Activated naive CD8-positive, alpha-beta T cell treated with anti-CD3 and anti-CD28 coated beads, Interleukin-2, amount 10 ng/mL, durations not matched to agents 7 days and 5 days (primary cell): Measurements from ENCODE around the gene INSRR. TPM values are rescaled to one million over a fixed set of nuclear protein-coding genes. Genes with fewer than 3 reads are reported as not detected.

Experiments used
- ATAC-seq: fragments of 150-1000 bp; cut with Tn5 transposase; one replicate; pipeline ENCODE4 v1.10.0; 2021; ENCODE audit warnings: low read depth, moderate library complexity
- POLR2A ChIA-PET: fragments of 350-600 bp; sonication (Branson Sonifier 250); formaldehyde crosslinking; loops from one replicate; lab custom pipeline; 2021; ENCODE audit warnings: antibody characterized with exemption; lab: Charles Lee
- DNase-seq: peaks from one replicate; pipeline ENCODE4 v3.0.0; 2021
- H3K27ac Mint-ChIP-seq: one replicate; pipeline ENCODE4 v1.8.0; 2022; ENCODE audit warnings: mild to moderate bottlenecking, mixed read lengths
- H3K27me3 Mint-ChIP-seq: one replicate; pipeline ENCODE4 v1.8.0; 2022; ENCODE audit warnings: mild to moderate bottlenecking, moderate library complexity, mixed read lengths
- H3K36me3 Mint-ChIP-seq: one replicate; pipeline ENCODE4 v1.8.0; 2021; ENCODE audit warnings: mild to moderate bottlenecking, mixed read lengths
- H3K4me1 Mint-ChIP-seq: one replicate; pipeline ENCODE4 v1.8.0; 2021; ENCODE audit warnings: mixed read lengths
- H3K4me3 Mint-ChIP-seq: one replicate; pipeline ENCODE4 v1.8.0; 2022; ENCODE audit warnings: mild to moderate bottlenecking, moderate library complexity, mixed read lengths
- H3K9me3 Mint-ChIP-seq: one replicate; pipeline ENCODE4 v1.8.0; 2021; ENCODE audit warnings: mixed read lengths
- total RNA-seq, 2 experiments: library from RNA; stranded (reverse); gene quantifications; one replicate each; pipeline ENCODE4 v1.2.3, GENCODE V29; 2021

INSRR gene
- total RNA-seq, 2 experiments from 2014 or later: 0.47 to 0.48 TPM

DNA sequence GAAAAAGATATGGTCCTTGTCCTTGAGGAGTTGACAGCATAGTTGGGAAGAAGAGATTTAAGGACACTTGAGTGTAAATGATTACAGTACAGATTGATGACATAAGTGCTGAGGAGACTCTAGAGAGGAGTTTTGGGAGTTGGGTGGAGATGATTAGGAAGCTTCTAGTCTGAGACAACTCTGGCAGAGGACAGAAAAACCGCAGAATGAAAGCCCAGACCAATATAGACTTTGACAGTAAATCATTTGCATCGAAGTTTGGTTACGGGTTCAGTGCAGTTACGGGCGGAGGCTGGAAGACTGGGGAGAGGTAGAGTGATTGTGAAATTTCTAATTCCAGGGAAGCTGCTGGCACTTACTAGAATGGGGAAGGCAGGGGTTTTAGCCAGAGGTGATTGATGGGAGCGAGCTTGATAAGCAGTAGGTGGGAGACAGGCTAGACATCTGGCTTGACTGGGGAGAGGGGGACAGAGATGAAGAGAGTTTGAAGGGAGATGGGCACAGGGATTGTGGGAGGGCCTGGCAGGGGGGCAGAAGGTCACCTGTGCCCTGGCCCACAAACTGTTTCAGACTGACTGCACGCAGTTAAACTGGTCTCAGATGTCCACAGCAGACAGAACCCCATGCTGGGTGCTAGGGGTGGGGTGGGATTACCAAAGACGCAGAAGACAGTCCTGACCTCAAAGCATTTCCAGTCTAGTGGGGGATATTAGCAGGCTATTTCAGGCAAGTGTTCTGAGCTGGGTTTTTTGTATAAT is 62.4 kb downstream of the INSRR start:
- no peak for DNase-seq
- ATAC-seq: no peak
- POLR2A ChIA-PET: interaction anchor here (1.7 to 3.3 kb wide), 2 partner anchors 11 to 64 kb away, joined by 4 to 19 read pairs; partner anchors contain the start of gene NTRK1
- Mint-ChIP-seq H3K27ac (peak overlapping the region; percentile 13), H3K4me1 (peaks cover 7% of the 10 kb centered on the region), H3K36me3 (peaks cover 17% of the 10 kb centered on the region), H3K4me3 (no peak overlapping the region), H3K27me3 (no peaks in the 10 kb centered on the region), H3K9me3 (no peaks in the 10 kb centered on the region)

DNA sequence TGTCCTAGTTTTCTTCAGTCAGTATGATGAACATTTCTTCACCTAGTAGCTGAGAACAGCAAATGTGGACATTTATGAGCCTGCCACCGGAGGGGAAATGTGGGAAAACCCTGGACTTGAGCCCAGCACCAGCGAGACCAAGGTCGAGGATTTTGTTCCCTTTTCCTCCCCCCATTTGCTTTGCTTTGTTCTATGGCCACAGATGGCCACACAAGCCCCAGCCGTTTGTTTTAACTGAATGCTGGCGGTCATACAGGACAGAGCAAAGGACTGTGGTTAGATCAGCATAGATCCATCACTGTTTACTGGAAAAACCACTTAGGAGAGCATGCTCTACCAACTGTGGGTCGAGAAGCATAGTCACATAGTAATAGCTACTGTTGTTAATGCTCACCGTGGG is 63.1 kb downstream of the INSRR start:
- ATAC-seq (no peak), DNase-seq (no peak)
- POLR2A ChIA-PET: interaction anchor here (3.3 kb wide), 1 partner anchor 65 kb away, joined by 19 read pairs; the partner anchor contains the start of gene NTRK1
- Mint-ChIP-seq H3K4me1 (peaks cover 1% of the 10 kb centered on the region), H3K27me3 (no peaks in the 10 kb centered on the region), H3K36me3 (peaks cover 20% of the 10 kb centered on the region), H3K9me3 (no peaks in the 10 kb centered on the region), H3K4me3 (no peak overlapping the region), H3K27ac (no peak overlapping the region)

DNA sequence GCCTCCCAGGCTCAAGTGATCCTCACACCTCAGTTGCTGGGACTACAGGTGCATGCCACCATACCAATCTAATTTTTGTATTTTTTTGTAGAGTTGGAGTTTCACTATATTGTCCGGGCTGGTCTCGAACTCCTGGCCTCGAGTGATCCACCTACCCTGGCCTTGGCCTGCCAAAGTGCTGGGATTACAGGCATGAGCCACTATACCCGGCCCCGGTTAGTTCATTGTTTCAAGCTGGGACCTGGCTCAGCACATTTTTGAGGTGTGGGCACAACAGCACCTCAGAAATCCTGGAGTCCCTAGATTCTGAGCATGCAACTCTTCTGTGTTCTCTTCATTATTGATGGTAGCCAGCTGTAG is 63.6 kb downstream of the INSRR start:
- Mint-ChIP-seq H3K36me3 (peaks cover 20% of the 10 kb centered on the region), H3K27ac (no peak overlapping the region), H3K4me3 (no peak overlapping the region), H3K4me1 (peaks cover 1% of the 10 kb centered on the region), H3K9me3 (no peaks in the 10 kb centered on the region), H3K27me3 (no peaks in the 10 kb centered on the region)
- no peak for ATAC-seq
- POLR2A ChIA-PET: interaction anchor here (0.8 to 1.4 kb wide), 2 partner anchors 21 to 67 kb away, joined by 3 to 4 read pairs; partner anchors contain the start of genes ISG20L2, METTL25B and SH2D2A
- DNase-seq: no peak

DNA sequence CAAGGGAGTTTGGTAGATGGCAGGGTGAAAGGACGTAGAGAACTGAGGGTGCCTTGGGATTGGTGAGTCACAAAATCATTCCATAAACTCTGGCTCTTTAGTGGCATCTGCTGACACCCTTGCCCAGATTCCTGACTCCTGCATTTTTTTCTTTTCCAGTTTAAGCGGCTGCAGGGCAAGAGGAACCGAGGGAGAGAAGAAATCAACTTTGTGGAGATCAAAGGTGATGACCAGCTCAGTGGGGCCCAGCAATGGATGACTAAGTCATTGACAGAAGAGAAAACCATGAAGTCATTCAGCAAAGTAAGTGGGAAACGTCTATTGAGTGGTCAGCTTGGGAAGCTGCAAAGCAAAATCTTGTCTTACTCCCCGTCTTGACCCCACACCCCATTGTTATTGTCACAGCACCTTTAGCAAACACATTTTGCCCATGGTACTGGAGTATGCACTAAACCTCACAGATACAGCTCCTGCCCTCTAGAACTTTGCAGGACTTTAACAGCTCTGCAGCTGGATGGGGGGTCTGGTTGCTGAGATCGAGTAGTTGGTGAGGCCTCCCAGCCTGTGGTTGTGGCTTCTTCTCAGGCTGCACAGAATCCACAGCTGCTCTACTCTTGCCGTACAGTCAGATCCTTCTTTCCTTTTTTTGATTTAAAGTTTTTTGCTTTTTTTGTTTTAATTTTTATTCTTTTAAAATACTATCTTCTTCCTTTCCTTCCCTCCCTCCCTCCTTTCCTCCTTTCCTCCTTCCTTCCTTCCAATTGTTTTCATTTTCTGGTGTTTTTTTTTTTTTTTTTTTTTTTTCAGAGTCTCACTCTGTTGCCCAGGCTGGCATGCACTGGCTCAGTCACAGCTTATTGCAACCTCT is 64.2 kb downstream of the INSRR start:
- H3K4me1 Mint-ChIP-seq: peaks cover 1% of the 10 kb centered on the region
- ATAC-seq (no peak), DNase-seq (no peak)
- H3K27ac Mint-ChIP-seq: no peak overlapping the region
- H3K36me3 Mint-ChIP-seq: peaks cover 20% of the 10 kb centered on the region
- no peak overlapping the region for H3K4me3 Mint-ChIP-seq
- no peaks in the 10 kb centered on the region for H3K9me3 Mint-ChIP-seq
- H3K27me3 Mint-ChIP-seq: no peaks in the 10 kb centered on the region
- POLR2A ChIA-PET: interaction anchor here (0.8 to 1.4 kb wide), 2 partner anchors 22 to 66 kb away, joined by 3 to 4 read pairs; partner anchors contain the start of genes ISG20L2, METTL25B and SH2D2A

Other genes starting within 250 kb of the INSRR start
- gene HAPLN2, start 239.7 kb downstream of the INSRR start, total RNA-seq: under 1 TPM in 1 of 2 experiments, not detected in 1; 0.17 TPM
- not detected for gene BCAN, start 217.0 kb downstream of the INSRR start, total RNA-seq
- not detected for gene NES, start 181.7 kb downstream of the INSRR start, total RNA-seq
- under 1 TPM; 0.68 to 0.80 TPM for gene CRABP2, start 153.5 kb downstream of the INSRR start, total RNA-seq
- gene METTL25B, start 130.6 kb downstream of the INSRR start, total RNA-seq: 10 to 100 TPM; 34.6 to 35.1 TPM
- gene ISG20L2, start 130.4 kb downstream of the INSRR start, total RNA-seq: 10 to 100 TPM; 44.1 to 47.1 TPM
- 10 to 100 TPM; 45.0 to 51.1 TPM for gene MRPL24, start 118.0 kb downstream of the INSRR start, total RNA-seq
- gene HDGF, start 107.4 kb downstream of the INSRR start, total RNA-seq: 100 to 1,000 TPM; 186 to 196 TPM
- gene PRCC, start 91.6 kb downstream of the INSRR start, total RNA-seq: 10 to 100 TPM; 65.7 to 76.0 TPM
- 10 to 100 TPM; 86.0 to 89.2 TPM for gene SH2D2A, start 42.3 kb downstream of the INSRR start, total RNA-seq
- 10 to 100 TPM; 13.7 to 13.9 TPM for gene NTRK1, start 1.7 kb upstream of the INSRR start, total RNA-seq
- gene PEAR1, start 34.6 kb upstream of the INSRR start, total RNA-seq: under 1 TPM; 0.28 TPM
- gene LRRC71, start 61.5 kb upstream of the INSRR start, total RNA-seq: not detected
- 10 to 100 TPM; 14.5 to 20.5 TPM for gene ARHGEF11, start 186.6 kb upstream of the INSRR start, total RNA-seq
- gene ETV3L, start 240.7 kb upstream of the INSRR start, total RNA-seq: not detected